ENCODE data around the gene URB2.

Gene URB2

DNA sequence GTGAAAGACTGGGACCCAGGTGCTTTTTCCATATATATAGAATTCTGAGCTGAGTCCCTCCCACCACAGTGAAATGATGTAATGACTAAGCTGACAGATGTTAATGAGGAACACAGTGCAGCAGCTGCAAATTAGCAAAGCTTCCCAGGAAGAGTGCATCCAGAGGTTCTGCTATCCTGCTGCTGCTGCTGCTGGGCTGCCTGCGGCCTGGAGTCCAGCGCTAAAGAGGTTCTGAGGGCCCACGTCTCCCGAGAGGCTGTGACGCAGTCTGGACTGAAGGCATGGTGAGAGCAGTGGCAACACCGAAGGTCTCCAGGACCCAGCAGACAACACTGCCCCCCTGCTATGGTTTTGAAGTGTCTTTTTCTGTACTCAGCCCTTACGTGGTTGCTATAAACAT is 63.9 kb downstream of the URB2 start:
- no peak overlapping the region for H3K4me3 ChIP-seq (ENCODE audit: low read depth, low read length)
- TF ChIP-seq, protein P1, sequence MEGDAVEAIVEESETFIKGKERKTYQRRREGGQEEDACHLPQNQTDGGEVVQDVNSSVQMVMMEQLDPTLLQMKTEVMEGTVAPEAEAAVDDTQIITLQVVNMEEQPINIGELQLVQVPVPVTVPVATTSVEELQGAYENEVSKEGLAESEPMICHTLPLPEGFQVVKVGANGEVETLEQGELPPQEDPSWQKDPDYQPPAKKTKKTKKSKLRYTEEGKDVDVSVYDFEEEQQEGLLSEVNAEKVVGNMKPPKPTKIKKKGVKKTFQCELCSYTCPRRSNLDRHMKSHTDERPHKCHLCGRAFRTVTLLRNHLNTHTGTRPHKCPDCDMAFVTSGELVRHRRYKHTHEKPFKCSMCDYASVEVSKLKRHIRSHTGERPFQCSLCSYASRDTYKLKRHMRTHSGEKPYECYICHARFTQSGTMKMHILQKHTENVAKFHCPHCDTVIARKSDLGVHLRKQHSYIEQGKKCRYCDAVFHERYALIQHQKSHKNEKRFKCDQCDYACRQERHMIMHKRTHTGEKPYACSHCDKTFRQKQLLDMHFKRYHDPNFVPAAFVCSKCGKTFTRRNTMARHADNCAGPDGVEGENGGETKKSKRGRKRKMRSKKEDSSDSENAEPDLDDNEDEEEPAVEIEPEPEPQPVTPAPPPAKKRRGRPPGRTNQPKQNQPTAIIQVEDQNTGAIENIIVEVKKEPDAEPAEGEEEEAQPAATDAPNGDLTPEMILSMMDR (conservative IDR thresholded peaks at IDR 0.05; ENCODE audit: low read depth, low read length), result no peak
- DNase-seq (ENCODE audit: low read depth), result no peak

DNA sequence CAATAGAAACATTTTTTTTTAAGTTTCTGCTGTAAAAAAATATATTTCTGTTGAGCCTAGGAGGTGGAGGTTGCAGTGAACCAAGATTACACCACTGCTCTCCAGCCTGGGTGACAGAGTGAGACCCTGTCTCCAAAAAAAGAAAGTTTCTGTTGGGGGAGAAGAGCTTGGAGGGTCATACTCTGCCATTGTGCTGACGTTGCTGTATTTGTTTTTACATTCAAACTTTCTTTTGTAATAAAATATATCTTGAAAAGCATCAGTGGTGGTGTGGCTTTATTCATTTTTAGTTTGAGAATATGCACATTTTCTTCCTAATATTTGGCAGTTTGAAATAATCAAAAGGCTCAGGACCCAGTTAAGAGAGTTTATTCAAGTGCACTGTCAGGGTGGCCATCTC is 64.6 kb downstream of the URB2 start:
- TF ChIP-seq, protein P1 (conservative IDR thresholded peaks at IDR 0.05; ENCODE audit: low read depth, low read length), result no peak
- no peak overlapping the region for H3K4me3 ChIP-seq (ENCODE audit: low read depth, low read length)

DNA sequence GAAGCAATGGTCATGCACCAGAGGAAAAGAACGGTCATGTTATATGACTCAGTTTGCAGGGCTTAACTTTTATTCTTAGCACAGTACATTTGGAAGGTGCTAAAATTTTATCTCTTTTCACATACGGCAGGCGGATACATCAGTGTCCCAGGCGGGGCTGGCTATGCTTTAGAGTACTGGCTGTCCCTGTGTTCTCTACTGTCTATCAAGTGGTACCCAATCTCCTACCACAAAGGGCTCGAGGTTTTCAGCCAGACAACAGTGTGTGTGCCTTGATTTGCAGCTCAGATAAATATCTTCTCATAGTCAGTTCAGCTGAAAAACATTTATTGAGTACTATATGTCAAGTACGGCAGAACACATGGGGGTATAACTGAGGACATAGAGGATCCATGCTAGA is 65.3 kb downstream of the URB2 start:
- no peak for DNase-seq (ENCODE audit: low read depth)
- TF ChIP-seq, protein P1 (conservative IDR thresholded peaks at IDR 0.05; ENCODE audit: low read depth, low read length), result no peak

More for the DNA sequence above, 64.6 kb downstream of the URB2 start:
- no peak for DNase-seq (ENCODE audit: low read depth)

DNA sequence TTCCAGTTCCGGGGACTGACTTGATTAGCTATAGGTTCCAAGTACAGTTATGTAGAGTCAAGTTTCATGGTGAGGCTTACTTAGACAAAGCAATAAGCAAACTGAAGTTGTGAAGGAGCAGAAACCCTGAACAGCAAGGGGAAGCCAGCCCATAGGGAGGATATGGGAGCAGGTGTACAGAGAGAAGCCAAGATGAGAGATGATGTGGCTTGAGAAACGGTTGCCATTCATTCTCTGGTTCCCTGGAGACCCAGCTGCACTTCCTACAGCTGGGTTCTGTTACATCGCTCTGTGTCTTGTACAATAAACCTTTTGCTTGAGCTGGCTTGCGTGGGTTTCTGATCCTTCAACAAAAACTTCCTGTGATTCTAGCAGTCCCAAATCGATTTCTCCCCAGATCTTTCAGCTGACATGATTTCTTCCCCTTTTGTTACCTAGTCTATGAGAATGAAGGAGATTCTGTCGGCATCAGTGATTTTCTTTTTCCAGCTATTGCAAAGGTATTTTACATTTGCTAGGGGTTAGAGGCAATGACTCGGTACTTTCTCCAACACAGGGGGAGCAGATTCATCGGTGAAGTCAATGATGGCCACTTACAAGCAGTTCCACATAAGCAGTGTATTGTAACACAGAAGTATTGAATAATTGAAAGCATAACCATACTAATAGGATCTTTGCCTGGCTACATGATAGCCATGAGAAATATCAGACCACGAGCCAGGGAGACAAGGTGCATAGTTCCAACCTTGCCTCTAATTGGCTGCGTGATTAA is 67.3 kb downstream of the URB2 start:
- H3K4me3 ChIP-seq (ENCODE audit: low read depth, low read length), result no peak overlapping the region
- TF ChIP-seq, protein P1 (conservative IDR thresholded peaks at IDR 0.05; ENCODE audit: low read depth, low read length), result no peak
- DNase-seq (ENCODE audit: low read depth), result peak; percentile 21

More for the DNA sequence above, 65.3 kb downstream of the URB2 start:
- no peak overlapping the region for H3K4me3 ChIP-seq (ENCODE audit: low read depth, low read length)

DNA sequence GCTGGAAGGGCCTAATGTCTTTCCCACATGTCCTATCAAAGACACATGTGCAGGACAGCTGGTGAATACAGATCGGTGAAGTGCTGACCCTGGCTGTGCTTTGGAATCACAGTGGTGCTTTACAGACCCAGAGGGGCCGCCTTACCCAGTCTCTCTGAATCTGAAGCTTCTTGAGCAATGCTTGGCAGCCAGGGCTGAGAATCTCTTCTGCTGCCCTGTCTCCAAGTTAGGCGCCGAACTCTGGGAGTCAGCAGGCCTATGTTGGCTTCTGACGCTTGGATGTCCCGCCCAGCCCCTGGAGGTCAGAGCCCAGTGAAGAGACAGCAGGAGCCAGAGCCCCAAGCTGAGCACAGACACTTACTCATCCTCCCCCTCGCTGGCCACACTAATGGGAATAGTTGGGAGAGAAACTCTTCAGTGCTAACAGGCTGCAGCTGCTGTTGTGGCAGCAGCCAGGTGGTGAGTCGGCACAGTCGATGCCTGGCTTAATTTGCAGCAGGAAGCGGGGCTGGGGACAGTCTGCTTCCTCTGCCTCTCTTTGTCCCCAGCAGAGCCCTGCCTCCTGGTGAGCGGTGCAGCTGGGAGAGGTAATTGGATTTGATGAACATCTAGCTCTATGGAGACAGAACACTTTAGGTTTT is 68.1 kb downstream of the URB2 start:
- TF ChIP-seq, protein P1 (conservative IDR thresholded peaks at IDR 0.05; ENCODE audit: low read depth, low read length), result peak; percentile 19
- peak; percentile 92 for DNase-seq (ENCODE audit: low read depth)
- H3K4me3 ChIP-seq (ENCODE audit: low read depth, low read length), result no peak overlapping the region

DNA sequence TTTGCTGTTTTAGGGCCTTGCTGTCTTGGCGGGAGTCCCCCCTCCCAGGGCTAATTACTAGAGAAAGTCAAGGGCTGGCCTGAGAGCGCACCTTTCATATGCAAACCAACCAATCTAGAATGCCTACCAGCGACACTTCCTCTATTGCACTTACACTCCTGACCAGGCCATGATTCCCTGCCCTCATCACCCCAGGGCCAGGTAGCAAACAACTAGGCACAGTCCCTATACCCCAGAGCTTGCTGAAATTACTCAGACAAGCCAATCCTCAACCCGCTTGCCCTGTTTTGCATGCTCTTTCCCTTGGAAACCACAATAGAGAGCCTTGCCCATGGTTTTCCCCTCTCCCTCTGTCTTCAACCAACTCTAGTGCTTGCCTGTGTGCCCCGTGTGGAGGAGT is 70.3 kb downstream of the URB2 start:
- TF ChIP-seq, protein P1 (conservative IDR thresholded peaks at IDR 0.05; ENCODE audit: low read depth, low read length), result no peak
- DNase-seq (ENCODE audit: low read depth), result no peak

More for the DNA sequence above, 70.3 kb downstream of the URB2 start:
- H3K4me3 ChIP-seq (ENCODE audit: low read depth, low read length), result no peak overlapping the region

All from choroid plexus epithelial cell (primary cell).